ENCODE measurements around the gene LGR4.
"Not testable (repeated sequence)": the region's sequence is repeated elsewhere in the genome, so short reads cannot be mapped to it uniquely, and the experiment has no call there.

LGR4 gene

DNA sequence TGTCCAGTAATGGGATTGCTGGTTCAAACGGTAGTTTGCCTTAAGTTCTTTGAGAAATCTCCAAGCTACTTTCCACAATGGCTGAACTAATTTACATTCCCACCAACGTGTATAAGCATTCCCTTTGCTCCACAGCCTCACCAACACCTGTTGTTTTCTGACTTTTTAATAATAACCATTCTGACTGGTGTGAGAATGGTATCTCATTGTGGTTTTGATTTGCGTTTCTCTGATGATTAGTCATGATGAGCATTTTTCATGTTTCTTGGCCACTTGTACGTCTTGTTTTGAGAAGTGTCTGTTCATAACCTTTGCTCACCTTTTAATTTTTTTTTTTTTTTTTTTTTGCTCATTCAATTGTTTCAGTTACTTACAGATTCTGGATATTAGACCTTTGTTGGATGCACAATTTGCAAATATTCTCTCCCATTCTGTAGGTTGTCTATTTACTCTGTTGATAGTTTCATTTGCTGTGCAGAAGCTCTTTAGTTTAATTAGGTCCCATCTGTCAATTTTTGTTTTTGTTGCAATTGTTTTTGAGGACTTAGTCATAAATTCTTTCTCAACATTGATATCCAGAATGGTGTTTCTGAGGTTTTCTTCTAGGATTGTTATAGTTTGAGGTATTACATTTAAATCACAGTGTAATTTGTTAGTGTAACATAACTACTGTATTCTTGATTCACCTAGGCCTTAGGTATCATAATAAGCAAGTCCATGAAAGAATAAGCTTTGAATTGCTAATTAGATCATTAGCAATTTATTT lies 142.5 kb downstream of the LGR4 start:
- DNase-seq: no peak

DNA sequence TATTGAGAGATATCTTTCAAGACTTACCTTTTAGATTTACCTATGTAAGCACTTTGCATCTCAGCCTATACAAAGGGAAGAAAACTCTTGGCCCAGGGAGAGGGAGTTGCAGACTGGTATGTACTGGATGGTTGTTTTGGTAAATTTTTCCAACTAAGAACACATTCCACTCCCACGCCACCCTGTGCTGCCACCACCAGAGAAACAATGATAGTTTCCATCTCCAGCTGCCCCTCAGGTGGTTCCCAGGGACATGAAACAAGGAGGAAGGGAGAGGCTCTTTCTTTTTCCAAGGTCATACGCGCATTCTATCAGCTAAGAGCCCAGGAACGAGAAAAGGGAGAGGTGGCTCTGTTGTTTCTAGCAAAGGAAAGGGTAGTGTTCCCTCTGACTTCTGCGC lies 144.0 kb downstream of the LGR4 start:
- no peak for DNase-seq

DNA sequence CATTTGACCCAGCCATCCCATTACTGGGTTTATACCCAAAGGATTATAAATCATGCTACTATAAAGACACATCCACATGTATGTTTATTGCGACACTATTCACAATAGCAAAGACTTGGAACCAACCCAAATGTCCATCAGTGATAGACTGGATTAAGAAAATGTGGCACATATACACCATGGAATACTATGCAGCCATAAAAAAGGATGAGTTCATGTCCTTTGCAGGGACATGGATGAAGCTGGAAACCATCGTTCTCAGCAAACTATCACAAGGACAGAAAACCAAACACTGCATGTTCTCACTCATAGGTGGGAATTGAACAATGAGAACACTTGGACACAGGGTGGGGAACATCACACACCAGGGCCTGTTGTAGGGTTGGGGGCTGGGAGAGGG lies 145.5 kb downstream of the LGR4 start:
- DNase-seq: not testable (repeated sequence)

DNA sequence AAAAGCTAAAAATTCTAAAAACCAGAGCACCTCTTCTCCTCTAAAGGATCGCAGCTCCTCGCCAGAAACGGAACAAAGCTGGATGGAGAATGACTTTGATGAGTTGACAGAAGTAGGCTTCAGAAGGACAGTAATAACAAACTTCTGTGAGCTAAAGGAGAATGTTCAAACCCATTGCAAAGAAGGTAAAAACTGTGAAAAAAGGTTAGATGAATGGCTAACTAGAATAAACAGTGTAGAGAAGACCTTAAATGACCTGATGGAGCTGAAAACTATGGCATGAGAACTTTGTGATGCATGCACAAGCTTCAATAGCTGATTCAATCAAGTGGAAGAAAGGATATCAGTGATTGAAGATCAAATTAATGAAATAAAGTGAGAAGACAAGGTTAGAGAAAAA lies 150.4 kb downstream of the LGR4 start:
- not testable (repeated sequence) for DNase-seq

DNA sequence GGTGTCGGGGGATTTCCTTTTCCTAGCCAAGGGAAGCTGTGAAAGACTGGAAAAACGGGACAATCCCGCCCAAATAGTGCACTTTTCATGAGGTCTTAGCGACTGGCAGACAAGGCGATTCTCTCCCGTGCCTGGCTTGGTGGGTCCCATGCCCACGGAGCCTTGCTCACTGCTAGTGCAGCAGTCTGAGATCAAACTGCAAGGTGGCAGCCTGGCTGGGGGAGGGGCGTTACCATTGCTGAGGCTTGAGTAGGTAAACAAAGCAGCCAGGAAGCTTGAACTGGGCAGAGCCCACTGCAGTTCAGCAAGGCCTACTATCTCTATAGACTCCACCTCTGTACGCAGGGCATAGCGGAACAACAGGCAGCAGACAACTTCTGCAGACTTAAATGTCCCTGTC lies 151.2 kb downstream of the LGR4 start:
- not testable (repeated sequence) for DNase-seq

DNA sequence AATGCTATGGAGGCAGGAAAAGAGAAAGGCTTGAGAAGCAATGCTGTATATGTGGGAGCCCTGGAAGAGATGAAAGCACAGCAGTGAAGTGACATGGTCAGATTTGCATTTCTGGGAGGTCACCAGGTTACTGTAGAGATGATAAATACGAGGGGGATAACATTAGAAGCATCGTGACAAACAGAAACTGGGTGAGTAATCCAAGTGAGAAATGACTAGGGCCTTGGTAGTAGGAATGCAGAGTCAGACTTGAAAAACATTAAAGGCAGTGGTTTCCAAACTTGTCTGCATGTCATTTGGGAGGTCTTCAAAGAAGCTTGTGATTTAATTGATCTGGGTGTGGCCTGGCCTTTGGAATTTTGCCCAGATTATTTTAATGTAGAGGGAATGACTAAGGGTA lies 153.5 kb downstream of the LGR4 start:
- no peak for DNase-seq

DNA sequence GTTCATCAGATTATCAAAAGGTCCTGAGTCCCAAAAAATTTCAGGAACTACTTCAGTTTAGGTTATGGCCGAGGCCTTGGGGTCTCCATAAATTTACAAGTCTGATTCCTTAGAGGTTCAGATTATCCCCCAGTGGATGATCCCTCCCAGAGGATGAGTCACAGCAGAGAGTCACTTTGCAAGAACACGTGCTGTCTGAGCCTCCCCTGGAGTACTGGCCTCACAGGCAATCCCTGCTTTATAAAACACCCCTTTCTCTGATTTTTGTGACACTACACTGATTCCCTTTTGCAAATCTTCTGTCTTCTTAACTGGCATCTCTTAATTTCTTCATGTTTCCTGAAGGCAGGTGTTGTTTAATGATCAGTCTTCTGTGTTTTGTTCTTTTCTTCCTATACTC lies 154.8 kb downstream of the LGR4 start:
- DNase-seq: no peak

Data from CD4-positive, alpha-beta T cell treated with Interleukin-15 for 1 hour (primary cell).